ENCODE measurements around the gene CACNA1C.

- TF ChIP-seq MTA3 (IDR thresholded peaks at IDR 0.05; ENCODE audit: borderline replicate concordance, low read length) (no peak), ZNF274 (IDR thresholded peaks at IDR 0.05; ENCODE audit: insufficient read depth, insufficient read length) (no peak), NFYB (IDR thresholded peaks at IDR 0.05; ENCODE audit: insufficient read depth, low read depth, low read length) (no peak), KLF5 (IDR thresholded peaks at IDR 0.05; ENCODE audit: partially characterized antibody) (no peak), FOXK2 (IDR thresholded peaks at IDR 0.05) (no peak), POLR2AphosphoS5 (IDR thresholded peaks at IDR 0.05; ENCODE audit: low read length) (no peak), POLR2A (IDR thresholded peaks at IDR 0.05; ENCODE audit: low read depth, low read length) (no peak), CBX5 (IDR thresholded peaks at IDR 0.05; ENCODE audit: low read depth) (no peak), JUNB (IDR thresholded peaks at IDR 0.05) (no peak)
- TF ChIP-seq, protein P1, sequence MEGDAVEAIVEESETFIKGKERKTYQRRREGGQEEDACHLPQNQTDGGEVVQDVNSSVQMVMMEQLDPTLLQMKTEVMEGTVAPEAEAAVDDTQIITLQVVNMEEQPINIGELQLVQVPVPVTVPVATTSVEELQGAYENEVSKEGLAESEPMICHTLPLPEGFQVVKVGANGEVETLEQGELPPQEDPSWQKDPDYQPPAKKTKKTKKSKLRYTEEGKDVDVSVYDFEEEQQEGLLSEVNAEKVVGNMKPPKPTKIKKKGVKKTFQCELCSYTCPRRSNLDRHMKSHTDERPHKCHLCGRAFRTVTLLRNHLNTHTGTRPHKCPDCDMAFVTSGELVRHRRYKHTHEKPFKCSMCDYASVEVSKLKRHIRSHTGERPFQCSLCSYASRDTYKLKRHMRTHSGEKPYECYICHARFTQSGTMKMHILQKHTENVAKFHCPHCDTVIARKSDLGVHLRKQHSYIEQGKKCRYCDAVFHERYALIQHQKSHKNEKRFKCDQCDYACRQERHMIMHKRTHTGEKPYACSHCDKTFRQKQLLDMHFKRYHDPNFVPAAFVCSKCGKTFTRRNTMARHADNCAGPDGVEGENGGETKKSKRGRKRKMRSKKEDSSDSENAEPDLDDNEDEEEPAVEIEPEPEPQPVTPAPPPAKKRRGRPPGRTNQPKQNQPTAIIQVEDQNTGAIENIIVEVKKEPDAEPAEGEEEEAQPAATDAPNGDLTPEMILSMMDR (IDR thresholded peaks at IDR 0.05 in 2 of 3, conservative IDR thresholded peaks at IDR 0.05 in 1 of 3; ENCODE audit: control insufficient read depth in 2 of 3, extremely low read depth in 1 of 3, insufficient read depth in 1 of 3, low read depth in 3 of 3, low read length in 3 of 3): no peak
Observed at GRCh38 chr12:2294651-2295475, 242.1 kb downstream of the CACNA1C start.

Measured in GM12878 (cell line).